Measurements from ENCODE around the gene ITIH1. TPM values are rescaled to one million over a fixed set of nuclear protein-coding genes. Genes with fewer than 3 reads are reported as not detected.

The ITIH1 gene
- total RNA-seq, 1 donor from 2014 or later = not detected

- Mint-ChIP-seq H3K4me1 (peaks cover 6% of the 10 kb centered on the region), H3K9me3 (no peaks in the 10 kb centered on the region), H3K36me3 (no peaks in the 10 kb centered on the region), H3K27me3 (ENCODE audit: insufficient read depth, low read depth) (peaks cover 9% of the 10 kb centered on the region), H3K27ac (no peak overlapping the region), H3K4me3 (no peak overlapping the region)
- Histone ChIP-seq H3K4me2 (no peak overlapping the region), H3F3A (ENCODE audit: low read depth) (no peaks in the 10 kb centered on the region), H3K9ac (no peak overlapping the region), H3K79me2 (ENCODE audit: low read depth) (no peaks in the 10 kb centered on the region), H3K4me3 (no peak overlapping the region), H3K27me3 (no peaks in the 10 kb centered on the region), H3K27ac (no peak overlapping the region), H2AFZ (replicated peaks) (no peak overlapping the region), H4K20me1 (ENCODE audit: low read depth) (no peaks in the 10 kb centered on the region), H3K9me3 (ENCODE audit: low read depth) (no peaks in the 10 kb centered on the region), H3K36me3 (no peaks in the 10 kb centered on the region), H3K4me1 (no peaks in the 10 kb centered on the region)
- DNase-seq (ENCODE audit: low spot score) = no peak
- TF ChIP-seq EZH2 (IDR thresholded peaks at IDR 0.05) (no peak), EZH2phosphoT487 (IDR thresholded peaks at IDR 0.05) (no peak), CTCF (IDR thresholded peaks at IDR 0.05) (no peak)
These were observed 7.7 kb downstream of the ITIH1 start for GRCh38 chr3:52784931-52785590.

- H3K36me3 ChIP-seq = no peaks in the 10 kb centered on the region
- no peak overlapping the region for H3K4me2 ChIP-seq
- no peak overlapping the region for H2AFZ ChIP-seq (replicated peaks)
- Mint-ChIP-seq H3K9me3 (no peaks in the 10 kb centered on the region), H3K27me3 (ENCODE audit: insufficient read depth, low read depth) (peaks cover 6% of the 10 kb centered on the region), H3K4me3 (no peak overlapping the region), H3K27ac (no peak overlapping the region), H3K36me3 (no peaks in the 10 kb centered on the region), H3K4me1 (peaks cover 10% of the 10 kb centered on the region)
- no peaks in the 10 kb centered on the region for H3F3A ChIP-seq (ENCODE audit: low read depth)
- TF ChIP-seq EZH2 (IDR thresholded peaks at IDR 0.05) (no peak), EZH2phosphoT487 (IDR thresholded peaks at IDR 0.05) (no peak), CTCF (IDR thresholded peaks at IDR 0.05) (no peak)
- H4K20me1 ChIP-seq (ENCODE audit: low read depth) = no peaks in the 10 kb centered on the region
- H3K9ac ChIP-seq = no peak overlapping the region
- no peaks in the 10 kb centered on the region for H3K4me1 ChIP-seq
- H3K79me2 ChIP-seq (ENCODE audit: low read depth) = no peaks in the 10 kb centered on the region
- H3K9me3 ChIP-seq (ENCODE audit: low read depth) = no peaks in the 10 kb centered on the region
- no peak overlapping the region for H3K4me3 ChIP-seq
- DNase-seq (ENCODE audit: low spot score) = no peak
- H3K27me3 ChIP-seq = no peaks in the 10 kb centered on the region
- no peak overlapping the region for H3K27ac ChIP-seq
These were observed 9.2 kb downstream of the ITIH1 start for GRCh38 chr3:52786330-52787215.

GRCh38 chr3:52787246-52787645, 9.8 kb downstream of the ITIH1 start:
- H2AFZ ChIP-seq (replicated peaks) = no peak overlapping the region
- peaks cover 6% of the 10 kb centered on the region for H3K27me3 Mint-ChIP-seq (ENCODE audit: insufficient read depth, low read depth)
- no peaks in the 10 kb centered on the region for H3K9me3 Mint-ChIP-seq
- no peak overlapping the region for H3K4me2 ChIP-seq
- no peaks in the 10 kb centered on the region for H3K79me2 ChIP-seq (ENCODE audit: low read depth)
- TF ChIP-seq EZH2phosphoT487 (IDR thresholded peaks at IDR 0.05) = no peak
- no peak for TF ChIP-seq EZH2 (IDR thresholded peaks at IDR 0.05)
- TF ChIP-seq CTCF (IDR thresholded peaks at IDR 0.05) = no peak
- H3K27me3 ChIP-seq = no peaks in the 10 kb centered on the region
- H3K27ac ChIP-seq = no peak overlapping the region
- no peak overlapping the region for H3K4me3 ChIP-seq
- no peak for DNase-seq (ENCODE audit: low spot score)
- no peaks in the 10 kb centered on the region for H4K20me1 ChIP-seq (ENCODE audit: low read depth)
- peaks cover 10% of the 10 kb centered on the region for H3K4me1 Mint-ChIP-seq
- H3K4me3 Mint-ChIP-seq = no peak overlapping the region
- H3K27ac Mint-ChIP-seq = peak overlapping the region; percentile 33
- H3F3A ChIP-seq (ENCODE audit: low read depth) = no peaks in the 10 kb centered on the region
- no peak overlapping the region for H3K9ac ChIP-seq
- no peaks in the 10 kb centered on the region for H3K4me1 ChIP-seq
- H3K9me3 ChIP-seq (ENCODE audit: low read depth) = no peaks in the 10 kb centered on the region
- H3K36me3 Mint-ChIP-seq = no peaks in the 10 kb centered on the region
- no peaks in the 10 kb centered on the region for H3K36me3 ChIP-seq

Measured in neural progenitor cell (in vitro differentiated cells).